Mesenteric fat pad (tissue), 1 donor: ENCODE measurements around the gene VPS13D. TPM values are rescaled to one million over a fixed set of nuclear protein-coding genes. Genes with fewer than 3 reads are reported as not detected.

Experiments used
- DNase-seq: peaks from one replicate; pipeline ENCODE4 v3.0.0-alpha.2; 2020; ENCODE audit warnings: low spot score
- total RNA-seq: library from RNA; stranded (reverse); fragmentation: NEBNext Ultra II Directional; extraction: Animal tissue kit (Norgen Biotek cat#: 25700); gene quantifications from one replicate; pipeline ENCODE4 v1.2.1, GENCODE V29; 2021
- donor health status: DM: yes; HTN: yes; CAD: no.

The VPS13D gene
- total RNA-seq, 1 donor from 2014 or later = 143 TPM

- no peak for DNase-seq
Observed at GRCh38 chr1:12230549-12231275, 882 bp downstream of the VPS13D start.

GRCh38 chr1:12231276-12231595, 1.4 kb downstream of the VPS13D start:
- no peak for DNase-seq

- no peak for DNase-seq
Observed at GRCh38 chr1:12232221-12232620, 2.4 kb downstream of the VPS13D start.

GRCh38 chr1:12244078-12244477, 14.2 kb downstream of the VPS13D start:
- DNase-seq = no peak

GRCh38 chr1:12244585-12244984, 14.8 kb downstream of the VPS13D start:
- DNase-seq = no peak

GRCh38 chr1:12245116-12245515, 15.3 kb downstream of the VPS13D start:
- no peak for DNase-seq

GRCh38 chr1:12245733-12246132, 15.9 kb downstream of the VPS13D start:
- no peak for DNase-seq

- no peak for DNase-seq
Observed at GRCh38 chr1:12246584-12246983, 16.8 kb downstream of the VPS13D start.

- DNase-seq = no peak
Observed at GRCh38 chr1:12249181-12249580, 19.4 kb downstream of the VPS13D start.

- DNase-seq = no peak
Observed at GRCh38 chr1:12249748-12250147, 19.9 kb downstream of the VPS13D start.

GRCh38 chr1:12251442-12251841, 21.6 kb downstream of the VPS13D start:
- no peak for DNase-seq

GRCh38 chr1:12255913-12256312, 26.1 kb downstream of the VPS13D start:
- no peak for DNase-seq

- no peak for DNase-seq
Observed at GRCh38 chr1:12258272-12258671, 28.4 kb downstream of the VPS13D start.

GRCh38 chr1:12269351-12269750, 39.5 kb downstream of the VPS13D start:
- no peak for DNase-seq

- DNase-seq = no peak
Observed at GRCh38 chr1:12271033-12271432, 41.2 kb downstream of the VPS13D start.

- no peak for DNase-seq
Observed at GRCh38 chr1:12272770-12273169, 42.9 kb downstream of the VPS13D start.

- DNase-seq = no peak
Observed at GRCh38 chr1:12275370-12275769, 45.5 kb downstream of the VPS13D start.

- DNase-seq = no peak
Observed at GRCh38 chr1:12276225-12276624, 46.4 kb downstream of the VPS13D start.

- DNase-seq = no peak
Observed at GRCh38 chr1:12279003-12279402, 49.2 kb downstream of the VPS13D start.

- no peak for DNase-seq
Observed at GRCh38 chr1:12279728-12280464, 50.1 kb downstream of the VPS13D start.

GRCh38 chr1:12282142-12282541, 52.3 kb downstream of the VPS13D start:
- no peak for DNase-seq

GRCh38 chr1:12284486-12284885, 54.7 kb downstream of the VPS13D start:
- no peak for DNase-seq
